ENCODE results near the gene NR2F1. TPM values are rescaled to one million over a fixed set of nuclear protein-coding genes. Genes with fewer than 3 reads are reported as not detected.

The NR2F1 gene
- total and polyA plus RNA-seq, 3 experiments from 2014 or later: not detected

DNA sequence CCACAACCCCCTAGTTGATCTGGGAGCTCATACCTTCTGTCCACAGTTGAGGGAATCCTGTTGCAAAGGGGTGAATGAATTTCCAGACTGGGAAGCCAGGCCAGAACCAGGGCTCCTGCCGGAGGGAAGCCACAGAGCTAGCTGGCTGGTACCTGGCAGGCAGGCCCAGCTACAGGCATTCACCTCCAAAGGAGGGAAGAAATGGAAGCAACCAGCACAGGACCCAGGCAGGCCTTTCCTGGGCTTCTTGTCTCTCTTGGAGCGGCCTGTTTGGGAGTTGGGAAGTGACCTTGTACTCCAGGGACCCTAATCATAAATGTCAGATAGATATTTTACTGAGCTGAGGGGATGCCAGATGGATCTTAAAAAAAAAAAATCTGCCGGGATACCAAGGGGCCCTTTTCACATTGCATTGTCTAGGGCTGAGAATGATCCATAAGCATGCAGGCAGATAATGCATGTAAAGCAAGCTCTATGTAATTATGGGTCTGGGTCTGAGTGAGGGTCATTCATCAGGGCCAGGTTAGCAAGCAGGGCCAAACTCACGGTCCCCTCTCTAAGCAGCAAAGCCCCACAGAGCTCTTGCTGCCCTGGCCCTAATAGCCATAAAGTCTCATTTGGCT, 8.4 kb downstream of the NR2F1 start:
- ChIA-PET CTCF (interaction anchor here (1.0 kb wide), 1 partner anchor 10 kb away, joined by 3 read pairs; no protein-coding TSS in a partner anchor), POLR2A (no interaction called here)
- H3K27ac ChIP-seq (ENCODE audit: low read depth, low read length): no peak overlapping the region
- no peak overlapping the region for H3K4me3 ChIP-seq (ENCODE audit: low read length)
- Mint-ChIP-seq H3K4me1 (peaks cover 15 to 27% (median 21%) of the 10 kb centered on the region in 3 donors), H3K36me3 (peaks cover 0 to 9% (median 4%) of the 10 kb centered on the region in 3 donors), H3K27ac (no peak overlapping the region), H3K9me3 (peaks cover 9 to 34% (median 18%) of the 10 kb centered on the region in 5 donors), H3K27me3 (peaks cover 88 to 96% of the 10 kb centered on the region in 2 donors), H3K4me3 (no peak overlapping the region)
- H3K27me3 ChIP-seq (ENCODE audit: insufficient read depth, low read length, poor library complexity, severe bottlenecking): peaks cover 53% of the 10 kb centered on the region
- DNase-seq: no peak
- H3K36me3 ChIP-seq (ENCODE audit: insufficient read depth, low read length): no peaks in the 10 kb centered on the region
- peaks cover 2% of the 10 kb centered on the region for H3K4me1 ChIP-seq (ENCODE audit: insufficient read depth, low read length)
- no peaks in the 10 kb centered on the region for H3K9me3 ChIP-seq (ENCODE audit: low read length)

DNA sequence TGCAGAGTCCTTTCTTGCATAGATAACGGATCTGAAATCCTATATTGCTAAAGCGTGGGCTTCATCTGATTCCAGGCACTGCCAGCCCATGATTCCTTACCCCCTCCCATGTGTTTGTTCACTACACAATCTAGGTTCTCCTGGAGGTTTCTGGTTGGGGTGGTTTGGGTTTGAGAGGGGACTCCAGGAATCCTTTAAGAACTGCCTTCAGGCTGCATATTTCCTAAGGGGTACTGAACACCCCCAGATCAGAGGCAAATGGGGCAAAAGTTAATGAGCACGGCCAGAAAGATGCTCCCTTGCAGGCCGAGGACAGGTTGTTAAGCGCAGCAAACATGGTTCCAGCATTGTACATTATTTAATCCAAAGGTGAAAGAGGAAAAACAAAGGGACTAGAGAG, 9.9 kb downstream of the NR2F1 start:
- CTCF ChIA-PET: interaction anchor here (2.3 kb wide), 1 partner anchor 14 kb away, joined by 6 read pairs; no protein-coding TSS in a partner anchor
- Mint-ChIP-seq H3K4me1 (peaks cover 11 to 22% (median 15%) of the 10 kb centered on the region in 3 donors), H3K9me3 (peaks cover 9 to 22% (median 11%) of the 10 kb centered on the region in 5 donors), H3K4me3 (peak overlapping the region in 1 of 7 donors; percentile 24), H3K27ac (no peak overlapping the region), H3K36me3 (peaks cover 0 to 9% (median 1%) of the 10 kb centered on the region in 3 donors), H3K27me3 (peaks cover 77 to 96% of the 10 kb centered on the region in 2 donors)
- Histone ChIP-seq H3K27ac (ENCODE audit: low read depth, low read length) (no peak overlapping the region), H3K4me3 (ENCODE audit: low read length) (no peak overlapping the region), H3K27me3 (ENCODE audit: insufficient read depth, low read length, poor library complexity, severe bottlenecking) (peaks cover 55% of the 10 kb centered on the region), H3K4me1 (ENCODE audit: insufficient read depth, low read length) (peaks cover 6% of the 10 kb centered on the region), H3K9me3 (ENCODE audit: low read length) (no peaks in the 10 kb centered on the region), H3K36me3 (ENCODE audit: insufficient read depth, low read length) (no peaks in the 10 kb centered on the region)
- no peak for DNase-seq
- POLR2A ChIA-PET: no interaction called here

DNA sequence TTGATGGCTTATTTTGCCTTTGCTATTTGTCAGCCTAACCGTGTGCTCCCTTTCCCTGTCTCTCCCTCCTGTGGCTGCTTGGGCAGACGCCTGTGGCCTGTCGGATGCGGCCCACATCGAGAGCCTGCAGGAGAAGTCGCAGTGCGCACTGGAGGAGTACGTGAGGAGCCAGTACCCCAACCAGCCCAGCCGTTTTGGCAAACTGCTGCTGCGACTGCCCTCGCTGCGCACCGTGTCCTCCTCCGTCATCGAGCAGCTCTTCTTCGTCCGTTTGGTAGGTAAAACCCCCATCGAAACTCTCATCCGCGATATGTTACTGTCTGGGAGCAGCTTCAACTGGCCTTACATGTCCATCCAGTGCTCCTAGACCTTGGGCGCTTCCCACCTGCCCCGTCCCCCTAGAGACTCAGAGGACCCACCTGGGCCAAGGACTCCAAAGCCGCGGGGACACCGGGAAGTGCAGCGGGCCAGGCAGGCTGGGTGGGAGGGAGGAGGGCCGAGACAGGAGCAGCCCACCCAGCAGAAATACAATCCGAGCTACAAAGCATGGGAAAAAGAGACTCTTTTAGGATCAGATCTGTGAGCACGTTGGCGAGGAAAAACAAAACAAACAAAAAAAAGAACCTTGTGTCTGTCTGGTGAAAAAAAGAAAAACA, 10.6 kb downstream of the NR2F1 start:
- POLR2A ChIA-PET: no interaction called here
- peak overlapping the region in 2 of 8 donors; percentile 12 to 59 for H3K27ac Mint-ChIP-seq
- H3K36me3 Mint-ChIP-seq: peaks cover 0 to 8% (median 1%) of the 10 kb centered on the region in 3 donors
- CTCF ChIA-PET: interaction anchor here (2.3 kb wide), 1 partner anchor 14 kb away, joined by 6 read pairs; no protein-coding TSS in a partner anchor
- no peak for DNase-seq
- Histone ChIP-seq H3K9me3 (ENCODE audit: low read length) (no peaks in the 10 kb centered on the region), H3K27ac (ENCODE audit: low read depth, low read length) (no peak overlapping the region), H3K4me1 (ENCODE audit: insufficient read depth, low read length) (peaks cover 6% of the 10 kb centered on the region), H3K4me3 (ENCODE audit: low read length) (no peak overlapping the region), H3K36me3 (ENCODE audit: insufficient read depth, low read length) (no peaks in the 10 kb centered on the region), H3K27me3 (ENCODE audit: insufficient read depth, low read length, poor library complexity, severe bottlenecking) (peaks cover 59% of the 10 kb centered on the region)
- peak overlapping the region in 2 of 7 donors; percentile 23 to 49 for H3K4me3 Mint-ChIP-seq
- H3K4me1 Mint-ChIP-seq: peaks cover 9 to 18% (median 12%) of the 10 kb centered on the region in 3 donors
- peaks cover 73 to 95% of the 10 kb centered on the region in 2 donors for H3K27me3 Mint-ChIP-seq
- peaks cover 9 to 19% (median 11%) of the 10 kb centered on the region in 5 donors for H3K9me3 Mint-ChIP-seq

DNA sequence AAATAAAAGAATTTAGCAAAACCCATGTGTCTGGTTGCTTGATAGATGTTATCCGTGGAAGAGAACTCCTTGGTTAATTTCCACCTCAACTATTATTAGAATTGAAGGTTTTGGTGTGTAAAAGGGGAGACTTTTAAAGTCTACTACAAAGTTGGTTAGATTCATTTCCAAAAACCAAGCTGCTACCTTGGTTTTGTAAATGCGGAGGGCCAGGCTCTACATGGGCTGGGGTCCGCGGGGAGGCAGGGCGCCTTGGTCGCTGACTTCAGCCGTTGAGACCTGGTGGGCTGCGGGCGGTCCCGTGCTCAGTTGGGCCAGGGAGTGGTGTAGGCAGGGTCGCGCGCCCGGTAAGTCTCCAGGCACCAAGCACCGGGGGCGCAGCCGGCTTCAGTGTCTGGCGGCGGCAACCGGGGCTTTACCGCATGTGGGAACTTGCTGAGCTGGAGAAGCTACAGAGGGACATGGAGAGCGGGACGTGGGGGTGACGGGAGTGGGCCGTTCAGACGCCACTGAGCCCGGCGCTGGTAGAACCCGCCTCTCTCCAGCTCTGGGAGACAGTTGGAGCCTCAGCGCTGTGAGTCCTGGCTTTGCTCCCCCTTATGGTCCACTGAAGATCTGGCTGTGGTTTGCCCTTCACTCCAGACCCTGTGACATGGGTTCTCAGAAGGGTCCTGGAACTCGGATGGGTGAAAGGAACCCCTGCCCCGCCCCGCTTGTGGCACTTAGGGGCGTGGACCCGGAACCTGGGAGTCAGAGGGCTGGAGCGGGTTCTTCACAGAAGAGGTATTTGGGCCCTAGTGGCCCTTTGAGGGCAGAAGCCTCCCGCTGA, 11.8 kb downstream of the NR2F1 start:
- no peak for DNase-seq
- ChIA-PET CTCF (interaction anchor here (1.0 kb wide), 1 partner anchor 206 kb away, joined by 3 read pairs; no protein-coding TSS in a partner anchor), POLR2A (no interaction called here)
- H3K9me3 Mint-ChIP-seq: peaks cover 4 to 14% (median 8%) of the 10 kb centered on the region in 5 donors
- H3K4me1 Mint-ChIP-seq: peaks cover 5 to 13% (median 12%) of the 10 kb centered on the region in 3 donors
- Histone ChIP-seq H3K4me3 (ENCODE audit: low read length) (no peak overlapping the region), H3K36me3 (ENCODE audit: insufficient read depth, low read length) (no peaks in the 10 kb centered on the region), H3K27me3 (ENCODE audit: insufficient read depth, low read length, poor library complexity, severe bottlenecking) (peaks cover 66% of the 10 kb centered on the region), H3K4me1 (ENCODE audit: insufficient read depth, low read length) (peaks cover 6% of the 10 kb centered on the region), H3K27ac (ENCODE audit: low read depth, low read length) (no peak overlapping the region), H3K9me3 (ENCODE audit: low read length) (no peaks in the 10 kb centered on the region)
- H3K4me3 Mint-ChIP-seq: peak overlapping the region in 2 of 7 donors; percentile 28 to 51
- peaks cover 0 to 4% (median 0%) of the 10 kb centered on the region in 3 donors for H3K36me3 Mint-ChIP-seq
- peak overlapping the region in 2 of 8 donors; percentile 34 to 55 for H3K27ac Mint-ChIP-seq
- peaks cover 61 to 83% of the 10 kb centered on the region in 2 donors for H3K27me3 Mint-ChIP-seq

DNA sequence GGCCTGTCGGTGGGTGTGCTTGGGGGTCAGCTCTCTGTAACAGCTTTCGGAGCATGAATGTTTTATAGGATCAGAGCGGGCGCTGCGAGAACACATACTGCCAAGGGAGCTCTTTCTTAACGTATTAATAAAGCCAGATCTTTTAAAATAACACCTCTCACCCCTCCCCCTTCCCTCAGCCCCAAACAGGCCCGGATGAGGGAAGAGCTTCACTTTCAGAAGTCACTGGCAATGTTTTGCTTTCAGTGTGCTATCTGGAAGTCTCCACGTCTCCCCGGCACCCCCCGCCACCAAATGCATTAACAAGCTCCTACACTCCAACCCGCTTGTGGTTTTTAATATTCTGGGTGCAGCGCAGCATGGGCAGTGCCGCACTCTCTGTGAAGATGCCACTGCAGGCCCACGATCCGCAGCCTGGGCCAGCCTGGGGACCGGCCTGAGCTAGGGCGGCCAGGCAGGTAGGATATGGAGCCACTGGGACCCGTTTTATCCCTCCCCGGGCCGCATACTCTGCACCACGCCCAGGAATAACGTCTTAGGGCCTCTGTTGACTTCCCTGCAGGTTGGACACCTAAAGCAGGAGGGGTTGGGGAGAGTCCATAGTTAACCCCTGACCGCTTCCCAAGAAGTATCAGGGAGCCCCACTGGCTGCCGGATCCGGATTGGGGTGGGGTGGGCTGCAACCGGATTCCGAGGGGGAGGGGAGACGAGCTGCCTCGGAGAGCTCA, 12.6 kb downstream of the NR2F1 start:
- Histone ChIP-seq H3K4me1 (ENCODE audit: insufficient read depth, low read length) (peaks cover 6% of the 10 kb centered on the region), H3K27me3 (ENCODE audit: insufficient read depth, low read length, poor library complexity, severe bottlenecking) (peaks cover 72% of the 10 kb centered on the region), H3K27ac (ENCODE audit: low read depth, low read length) (no peak overlapping the region), H3K36me3 (ENCODE audit: insufficient read depth, low read length) (no peaks in the 10 kb centered on the region), H3K4me3 (ENCODE audit: low read length) (no peak overlapping the region), H3K9me3 (ENCODE audit: low read length) (no peaks in the 10 kb centered on the region)
- H3K4me3 Mint-ChIP-seq: peak overlapping the region in 3 of 7 donors; percentile 28 to 51 (median 29)
- H3K27ac Mint-ChIP-seq: peak overlapping the region in 4 of 8 donors; percentile 13 to 55 (median 41)
- peaks cover 0 to 4% (median 0%) of the 10 kb centered on the region in 3 donors for H3K36me3 Mint-ChIP-seq
- no peak for DNase-seq
- peaks cover 4 to 14% (median 8%) of the 10 kb centered on the region in 5 donors for H3K9me3 Mint-ChIP-seq
- CTCF ChIA-PET: interaction anchor here (1.0 kb wide), 1 partner anchor 205 kb away, joined by 3 read pairs; no protein-coding TSS in a partner anchor
- POLR2A ChIA-PET: no interaction called here
- H3K4me1 Mint-ChIP-seq: peaks cover 5 to 13% (median 12%) of the 10 kb centered on the region in 3 donors
- H3K27me3 Mint-ChIP-seq: peaks cover 55 to 75% of the 10 kb centered on the region in 2 donors

DNA sequence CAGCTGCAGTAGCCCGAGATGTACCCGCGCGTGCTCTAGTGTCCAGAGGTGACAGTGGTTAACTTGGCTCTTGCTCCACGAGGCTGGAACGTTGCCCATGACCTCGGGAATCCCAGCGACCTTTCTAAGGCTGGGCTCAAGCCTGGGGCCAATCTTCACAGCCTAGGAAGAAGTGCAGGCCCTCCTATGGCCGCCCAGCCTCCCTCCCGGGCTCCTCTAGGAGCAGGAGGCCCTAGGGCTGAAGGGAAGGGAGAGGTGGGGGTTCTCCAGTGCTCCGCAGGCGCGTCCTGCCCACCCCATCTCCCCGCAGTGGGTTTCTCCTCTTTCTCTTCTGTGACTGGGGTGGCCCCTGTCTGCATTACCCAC, 13.3 kb downstream of the NR2F1 start:
- H3K27me3 ChIP-seq (ENCODE audit: insufficient read depth, low read length, poor library complexity, severe bottlenecking): peaks cover 79% of the 10 kb centered on the region
- no peak overlapping the region for H3K4me3 ChIP-seq (ENCODE audit: low read length)
- H3K9me3 ChIP-seq (ENCODE audit: low read length): no peaks in the 10 kb centered on the region
- no peak for DNase-seq
- peaks cover 6% of the 10 kb centered on the region for H3K4me1 ChIP-seq (ENCODE audit: insufficient read depth, low read length)
- peaks cover 48 to 68% of the 10 kb centered on the region in 2 donors for H3K27me3 Mint-ChIP-seq
- H3K9me3 Mint-ChIP-seq: peaks cover 4 to 14% (median 8%) of the 10 kb centered on the region in 5 donors
- H3K27ac Mint-ChIP-seq: peak overlapping the region in 2 of 8 donors; percentile 39 to 48
- H3K4me1 Mint-ChIP-seq: peaks cover 5 to 13% (median 12%) of the 10 kb centered on the region in 3 donors
- ChIA-PET CTCF (interaction anchor here (1.0 kb wide), 1 partner anchor 204 kb away, joined by 3 read pairs; no protein-coding TSS in a partner anchor), POLR2A (no interaction called here)
- no peak overlapping the region for H3K27ac ChIP-seq (ENCODE audit: low read depth, low read length)
- H3K4me3 Mint-ChIP-seq: peak overlapping the region in 1 of 7 donors; percentile 29
- peaks cover 0 to 4% (median 0%) of the 10 kb centered on the region in 3 donors for H3K36me3 Mint-ChIP-seq
- H3K36me3 ChIP-seq (ENCODE audit: insufficient read depth, low read length): no peaks in the 10 kb centered on the region

All from CD8-positive, alpha-beta memory T cell (primary cell).